ENCODE measurements around the gene ATL3.
"Not testable (repeated sequence)": the region's sequence is repeated elsewhere in the genome, so short reads cannot be mapped to it uniquely, and the experiment has no call there.

The ATL3 gene

GRCh38 chr11:63581224-63581623 is 90.0 kb downstream of the ATL3 start:
- not testable (repeated sequence) for DNase-seq

- not testable (repeated sequence) for DNase-seq
Measured at GRCh38 chr11:63578882-63579281, 92.3 kb downstream of the ATL3 start.

GRCh38 chr11:63574856-63575602 is 96.1 kb downstream of the ATL3 start:
- DNase-seq = no peak
